NOMO-1 (cell line): ENCODE data around the gene RETREG2.
"Not testable (repeated sequence)": the region's sequence is repeated elsewhere in the genome, so short reads cannot be mapped to it uniquely, and the experiment has no call there.

Experiments used
- DNase-seq, 2 experiments: peaks; one replicate each; lab custom pipeline; 2025; ENCODE audit not compliant: unreplicated experiment in 2 of 2; lab: John Stamatoyannopoulos, UW

The RETREG2 gene

DNA sequence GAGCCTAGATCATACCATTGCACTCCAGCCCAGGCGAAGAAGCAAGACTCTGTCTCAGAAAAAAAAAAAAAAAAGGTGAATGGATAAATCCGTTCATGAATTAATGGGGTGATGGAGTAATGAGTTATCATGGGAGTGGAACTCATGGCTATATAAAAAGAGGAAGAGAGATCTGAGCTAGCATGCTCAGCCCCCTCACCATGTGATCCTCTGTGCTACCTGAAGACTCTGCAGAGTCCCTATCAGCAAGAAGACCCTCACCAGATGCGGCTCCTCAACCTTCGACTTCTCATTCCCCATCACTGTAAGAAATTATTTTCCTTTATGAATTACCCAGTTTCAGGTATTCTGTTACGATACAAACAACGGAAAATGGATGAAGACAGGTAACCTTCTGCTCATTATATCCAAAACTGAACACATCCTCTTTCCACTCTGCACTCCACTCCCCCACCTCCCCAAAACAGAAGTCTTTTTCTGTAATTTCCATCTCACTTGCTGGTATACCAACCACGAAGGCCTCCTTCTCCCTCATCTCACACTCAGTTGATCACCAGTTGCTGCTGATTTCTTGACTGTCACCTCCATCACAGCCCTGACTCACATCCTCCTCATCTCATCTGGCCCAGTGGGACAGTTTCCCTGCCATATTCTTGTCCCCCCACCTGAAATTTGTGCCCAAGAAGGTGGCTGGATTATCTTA lies 8.8 kb downstream of the RETREG2 start:
- no peak for DNase-seq

DNA sequence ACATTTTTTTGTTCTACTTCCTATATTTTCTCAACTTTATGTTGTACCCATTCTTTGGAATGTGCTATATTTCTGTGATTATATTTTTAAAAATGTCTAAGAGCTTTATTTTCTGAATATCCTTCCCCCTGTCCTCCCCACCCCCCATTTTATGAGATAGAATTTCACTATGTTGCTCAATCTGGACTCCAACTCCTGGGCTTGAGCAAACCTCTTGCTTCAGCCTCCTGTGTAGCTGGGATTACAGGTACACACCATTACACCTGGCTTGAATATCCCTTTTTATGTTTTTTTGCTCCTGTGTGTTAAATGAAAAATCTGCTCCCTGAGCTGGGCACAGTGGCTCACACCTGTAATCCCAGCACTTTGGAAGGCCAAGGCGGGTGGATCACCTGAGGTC lies 19.3 kb downstream of the RETREG2 start:
- no peak for DNase-seq

DNA sequence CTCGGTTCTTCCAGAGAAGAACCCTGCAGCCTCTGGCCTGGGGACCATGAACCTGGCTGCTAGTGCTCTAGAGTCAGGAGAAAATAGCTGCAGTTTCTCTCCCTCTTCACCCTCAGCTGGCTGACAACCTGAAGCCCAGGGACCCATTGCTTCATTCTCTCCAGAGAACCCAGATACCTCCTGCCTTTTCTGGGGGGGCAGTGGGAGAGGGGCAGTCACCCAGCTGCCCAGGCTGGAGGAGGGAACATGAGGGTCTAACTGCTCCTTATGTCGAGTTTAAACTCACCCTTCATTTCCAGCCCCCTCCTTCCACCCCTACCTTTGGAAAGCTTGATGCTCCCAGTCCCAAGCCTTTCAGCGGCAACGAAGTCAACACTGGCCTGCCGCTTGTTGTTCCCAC lies 20.9 kb downstream of the RETREG2 start:
- no peak for DNase-seq

DNA sequence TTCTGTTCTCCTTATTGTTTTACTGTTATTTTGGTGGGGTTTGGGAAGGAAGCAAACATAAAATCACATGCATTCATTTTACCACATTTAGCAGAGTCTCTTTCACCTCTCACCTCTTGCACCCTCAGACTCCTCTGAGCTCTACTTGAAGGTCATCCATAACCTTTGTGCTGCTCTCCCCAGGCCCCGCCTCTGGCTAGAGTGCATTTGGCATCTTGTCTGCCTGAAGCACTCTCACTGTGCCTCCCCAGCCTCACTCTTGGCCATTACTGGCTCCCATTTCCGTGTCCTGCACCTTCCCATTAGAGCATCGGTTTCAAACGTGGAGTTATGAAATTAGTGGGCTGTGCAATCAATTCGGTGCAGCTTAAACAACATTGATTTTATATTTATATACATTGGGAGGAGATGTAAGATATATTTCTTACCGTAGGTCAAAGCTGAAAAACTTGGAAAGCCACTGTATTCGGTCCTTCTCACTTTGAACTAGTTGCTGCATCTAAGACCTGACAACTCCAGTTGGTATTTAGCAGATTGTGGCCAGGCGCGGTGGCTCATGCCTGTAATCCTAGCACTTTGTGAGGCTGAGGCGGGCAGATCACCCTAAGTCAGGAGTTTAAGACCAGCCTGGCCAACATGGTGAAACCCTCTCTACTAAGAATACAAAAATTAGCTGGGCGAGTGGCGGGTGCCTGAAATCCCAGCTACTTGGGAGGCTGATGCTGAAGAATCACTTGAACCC lies 21.6 kb downstream of the RETREG2 start:
- DNase-seq = no peak

DNA sequence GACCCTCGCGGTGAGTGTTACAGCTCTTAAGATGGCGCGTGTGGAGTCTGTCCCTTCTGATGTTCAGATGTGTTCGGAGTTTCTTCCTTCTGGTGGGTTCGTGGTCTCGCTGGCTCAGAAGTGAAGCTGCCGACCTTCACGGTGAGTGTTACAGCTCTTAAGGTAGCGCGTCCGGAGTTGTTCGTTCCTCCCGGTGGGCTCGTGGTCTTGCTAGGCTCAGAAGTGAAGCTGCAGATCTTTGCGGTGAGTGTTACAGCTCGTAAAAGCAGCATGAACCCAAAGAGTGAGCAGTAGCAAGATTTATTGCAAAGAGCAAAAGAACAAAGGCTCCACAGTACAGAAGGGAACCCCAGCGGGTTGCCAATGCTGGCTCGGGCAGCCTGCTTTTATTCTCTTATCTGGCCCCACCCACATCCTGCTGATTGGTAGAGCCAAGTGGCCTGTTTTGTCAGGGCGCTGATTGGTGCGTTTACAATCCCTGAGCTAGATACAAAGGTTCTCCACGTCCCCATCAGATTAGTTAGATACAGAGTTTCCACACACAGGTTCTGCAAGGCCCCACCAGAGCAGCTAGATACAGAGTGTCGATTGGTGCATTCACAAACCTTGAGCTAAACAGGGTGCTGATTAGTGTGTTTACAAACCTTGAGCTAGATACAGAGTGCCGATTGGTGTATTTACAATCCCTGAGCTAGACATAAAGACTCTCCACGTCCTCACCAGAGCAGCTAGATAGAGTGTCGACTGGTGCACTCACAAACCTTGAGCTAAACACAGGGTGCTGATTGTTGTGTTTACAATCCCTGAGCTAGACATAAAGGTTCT lies 22.6 kb downstream of the RETREG2 start:
- DNase-seq = not testable (repeated sequence)

DNA sequence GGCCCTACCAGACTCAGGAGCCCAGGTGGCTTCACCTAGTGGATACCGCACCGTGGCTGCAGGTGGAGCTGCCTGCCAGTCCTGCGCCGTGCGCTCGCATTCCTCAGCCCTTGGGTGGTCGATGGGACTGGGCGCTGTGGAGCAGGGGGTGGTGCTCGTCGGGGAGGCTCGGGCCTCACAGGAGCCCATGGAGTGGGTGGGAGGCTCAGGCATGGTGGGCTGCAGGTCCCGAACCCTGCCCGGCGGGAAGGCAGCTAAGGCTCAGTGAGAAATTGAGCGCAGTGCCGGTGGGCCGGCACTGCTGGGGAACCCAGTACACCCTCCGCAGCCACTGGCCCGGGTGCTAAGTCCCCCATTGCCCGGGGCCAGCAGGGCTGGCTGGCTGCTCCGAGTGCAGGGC lies 23.3 kb downstream of the RETREG2 start:
- DNase-seq = not testable (repeated sequence)

DNA sequence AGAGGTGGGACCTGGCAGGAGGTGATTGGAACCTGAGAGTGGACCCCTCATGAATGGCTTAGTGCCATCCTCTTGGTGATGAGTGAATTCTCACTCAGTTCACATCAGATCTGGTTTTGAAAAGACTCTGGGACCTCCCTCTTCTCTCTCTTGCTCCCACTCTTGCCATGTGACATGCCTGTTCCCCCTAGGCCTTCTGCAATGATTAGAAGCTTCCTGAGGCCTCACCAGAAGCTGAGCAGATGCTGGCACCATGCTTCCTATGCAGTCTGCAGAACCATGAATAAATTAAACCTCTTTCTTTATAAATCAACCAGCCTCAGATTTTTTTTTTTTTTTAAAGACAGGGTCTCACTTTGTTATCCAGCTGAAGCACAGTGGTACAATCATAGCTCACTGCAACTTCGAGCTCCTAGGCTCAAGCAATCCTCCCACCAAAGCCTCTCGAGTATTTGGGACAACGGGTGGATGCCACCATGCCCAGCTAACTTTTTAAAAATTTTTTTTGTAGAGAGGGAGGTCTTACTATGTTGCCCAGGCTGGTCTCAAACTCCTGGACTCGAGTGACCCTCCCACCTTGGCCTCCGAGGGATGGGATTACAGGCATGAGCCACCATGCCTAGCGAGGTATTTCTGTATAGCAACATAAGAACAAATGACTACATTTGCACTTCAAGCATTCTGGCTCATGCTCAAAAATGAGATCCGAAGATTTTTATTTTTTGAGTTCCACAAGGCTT lies 26.5 kb downstream of the RETREG2 start:
- DNase-seq = no peak

DNA sequence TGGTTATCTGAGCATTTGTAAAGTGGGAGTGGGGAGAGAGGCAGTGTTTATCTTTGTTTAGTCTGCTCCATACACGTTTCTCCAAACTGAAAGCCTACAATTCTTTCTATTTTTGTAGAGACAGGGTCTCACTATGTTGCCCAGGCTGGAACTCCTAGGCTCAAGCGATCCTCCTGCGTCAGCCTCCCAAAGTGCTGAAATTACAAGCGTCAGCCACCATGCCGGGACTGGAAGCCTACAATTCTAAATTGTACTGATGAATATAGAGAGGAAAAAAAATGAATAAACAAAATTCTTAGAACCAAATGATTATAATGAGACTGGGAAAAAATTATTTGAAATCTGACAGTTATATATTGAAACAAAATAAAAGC lies 27.1 kb downstream of the RETREG2 start:
- DNase-seq = no peak

DNA sequence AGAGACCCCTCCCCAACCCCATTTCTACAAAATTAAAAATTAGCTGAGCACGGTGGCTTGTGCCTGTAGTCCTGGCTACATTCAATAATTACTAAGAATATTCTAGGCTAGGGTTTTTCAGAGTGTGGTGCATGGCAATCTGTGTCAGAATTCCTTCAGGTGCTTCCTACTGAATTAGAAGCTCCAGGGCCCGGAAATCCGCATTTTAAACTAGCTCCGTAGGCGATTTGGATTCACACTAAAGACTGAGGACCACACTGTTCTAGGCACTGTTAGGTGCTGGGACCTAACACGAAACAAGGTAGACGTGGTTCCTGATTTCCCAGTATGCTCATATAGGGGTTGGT lies 27.9 kb downstream of the RETREG2 start:
- no peak for DNase-seq

DNA sequence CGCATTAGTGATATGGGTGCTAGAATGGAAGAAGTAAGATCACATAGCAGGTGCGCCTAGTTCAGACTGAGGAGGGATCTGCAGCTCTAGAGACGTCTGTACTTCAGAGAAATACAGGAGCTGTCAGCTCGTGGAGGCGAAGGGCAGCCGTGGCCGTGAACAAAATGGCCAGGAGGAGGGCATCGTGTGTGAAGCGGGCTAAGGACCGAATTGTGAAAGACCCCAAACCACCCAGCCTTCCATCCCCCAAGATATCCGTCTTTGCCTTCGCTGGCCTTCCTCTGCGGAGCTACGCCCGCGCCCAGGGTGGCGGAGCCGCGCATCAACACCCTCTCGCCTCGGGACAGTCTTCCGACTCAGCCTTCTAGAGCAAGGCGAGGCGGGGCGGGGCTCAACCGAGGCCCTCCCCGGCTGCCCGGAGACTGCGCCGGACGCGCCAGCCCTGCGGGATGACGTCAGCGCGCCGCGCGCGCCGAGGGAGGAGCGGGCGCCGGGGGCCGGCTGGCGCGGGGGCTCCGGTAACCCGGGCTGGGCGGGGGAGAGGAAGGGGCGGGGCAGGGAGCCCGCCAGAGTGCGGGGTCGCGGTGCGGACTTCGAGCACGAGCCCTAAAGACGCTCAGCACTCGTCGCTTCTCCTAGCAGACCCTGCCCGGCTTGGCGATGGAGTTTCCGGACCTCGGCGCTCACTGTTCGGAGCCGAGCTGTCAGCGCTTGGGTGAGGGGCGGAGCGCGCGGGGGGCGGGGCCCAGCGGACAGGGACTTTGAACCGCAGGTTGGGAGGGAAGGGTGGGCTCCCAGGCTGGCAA lies 28.5 kb downstream of the RETREG2 start, which contains the start of gene ZFAND2B:
Gene ZFAND2B, plus strand, starts transcription at position 455 of the 806 bp plus-strand sequence. Its CDS starts 206 bp downstream, at position 661.
- DNase-seq = peak; percentile 91 to 92

DNA sequence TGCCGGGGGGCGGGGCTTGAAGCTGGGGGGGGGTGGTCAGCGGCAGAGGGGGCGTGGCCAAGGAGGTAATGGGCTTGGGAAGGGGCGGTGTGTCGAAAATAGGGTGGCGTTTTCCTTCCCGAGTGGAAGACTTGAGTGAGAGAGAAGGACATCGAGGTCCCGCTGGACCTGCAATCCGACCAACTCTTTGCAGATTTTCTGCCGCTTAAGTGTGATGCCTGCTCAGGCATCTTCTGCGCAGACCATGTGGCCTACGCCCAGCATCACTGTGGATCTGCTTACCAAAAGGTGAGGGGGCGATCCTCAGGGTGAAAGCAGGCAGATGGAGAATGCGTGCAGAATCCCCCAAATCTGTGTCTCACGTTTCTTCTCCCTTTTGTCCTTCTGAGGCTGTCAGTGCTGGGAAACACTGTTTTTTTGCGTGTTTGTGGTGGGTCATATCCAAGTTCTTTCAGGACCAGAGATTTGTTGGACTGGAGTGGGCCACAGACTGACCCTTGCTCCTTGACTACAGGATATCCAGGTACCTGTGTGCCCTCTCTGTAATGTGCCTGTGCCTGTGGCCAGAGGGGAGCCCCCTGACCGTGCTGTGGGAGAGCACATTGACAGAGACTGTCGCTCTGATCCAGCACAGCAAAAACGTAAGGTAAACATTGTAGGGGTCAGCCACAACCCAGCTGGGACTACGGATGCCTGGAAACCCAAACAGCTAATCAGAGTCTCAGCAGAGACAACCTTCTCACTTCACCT lies 29.2 kb downstream of the RETREG2 start:
- DNase-seq = peak in 1 of 2 experiments; percentile 29

DNA sequence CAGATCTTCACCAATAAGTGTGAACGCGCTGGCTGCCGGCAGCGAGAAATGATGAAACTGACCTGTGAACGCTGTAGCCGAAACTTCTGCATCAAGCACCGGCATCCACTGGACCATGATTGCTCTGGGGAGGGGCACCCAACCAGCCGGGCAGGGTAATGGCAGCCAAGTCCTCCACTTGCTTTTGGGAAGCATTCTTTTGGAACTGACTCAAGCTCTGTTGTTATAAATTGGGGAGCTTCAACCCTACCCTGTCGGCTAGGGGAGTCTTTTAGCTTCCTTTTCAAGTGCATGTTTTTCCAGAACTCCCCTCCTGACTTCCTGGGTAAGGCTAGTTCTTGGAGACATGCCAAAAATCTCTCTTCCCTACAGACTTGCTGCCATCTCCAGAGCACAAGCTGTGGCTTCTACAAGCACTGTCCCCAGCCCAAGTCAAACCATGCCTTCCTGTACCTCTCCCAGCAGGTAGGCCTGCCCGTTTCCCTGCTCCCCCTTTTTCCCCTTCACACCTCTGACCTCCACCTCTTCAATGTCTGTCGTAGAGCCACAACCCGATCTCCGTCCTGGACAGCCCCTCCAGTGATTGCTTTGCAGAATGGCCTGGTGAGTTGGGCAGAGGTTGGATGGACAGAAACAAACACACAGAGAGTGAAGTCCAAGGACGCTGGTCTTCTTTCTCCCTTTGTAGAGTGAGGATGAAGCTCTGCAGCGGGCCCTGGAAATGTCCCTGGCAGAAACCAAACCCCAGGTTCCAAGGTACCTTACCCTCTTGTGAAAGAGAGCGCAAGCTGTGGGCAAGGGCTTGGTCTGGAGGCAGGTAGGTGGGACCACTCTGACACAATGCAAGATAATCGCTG lies 30.0 kb downstream of the RETREG2 start:
- no peak for DNase-seq

DNA sequence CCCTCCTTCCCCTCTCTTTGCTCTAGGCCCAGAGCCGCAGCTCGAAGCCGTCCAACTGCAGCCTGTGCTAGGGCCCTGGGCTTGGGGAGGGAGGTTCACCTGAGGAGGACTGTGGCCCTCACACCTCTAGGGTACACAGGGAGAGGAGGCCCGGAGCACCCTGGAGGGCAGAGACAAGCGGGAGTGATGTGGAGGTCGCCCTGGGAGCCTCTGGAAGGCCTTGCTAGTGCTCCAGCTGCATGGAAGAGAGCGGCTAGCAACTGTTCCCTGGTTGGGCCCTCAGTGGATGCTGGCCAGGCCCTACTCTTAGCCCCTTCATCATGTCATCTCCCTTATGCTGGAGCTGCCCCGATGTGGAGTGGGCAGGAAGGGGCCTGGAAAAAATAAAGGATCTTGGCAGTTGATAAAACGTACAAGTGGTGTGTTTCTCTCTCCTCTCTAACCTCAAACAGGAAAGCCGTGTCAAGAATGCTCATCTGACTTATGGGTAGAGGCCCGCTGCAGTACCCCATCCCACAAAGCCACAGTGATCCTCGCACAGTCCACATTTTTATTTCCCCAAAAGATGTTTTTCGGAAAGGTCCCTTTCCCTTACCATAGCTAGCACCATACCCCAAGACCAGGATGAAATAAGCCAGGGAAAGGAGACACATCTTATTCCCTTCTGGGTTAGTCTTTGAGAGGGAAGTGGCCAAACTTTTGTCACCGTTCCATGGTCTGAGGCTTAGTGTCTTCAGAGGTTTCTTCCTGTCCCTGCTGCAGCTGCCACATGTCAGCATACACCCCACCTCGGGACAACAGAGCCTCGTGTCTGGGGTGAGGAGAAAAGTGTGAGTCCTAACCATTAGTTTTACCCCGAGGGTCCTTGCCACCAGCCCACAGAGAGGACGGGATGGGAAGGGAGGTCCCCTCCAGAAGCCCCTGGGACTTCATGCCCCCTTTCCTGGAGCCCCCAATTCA lies 31.4 kb downstream of the RETREG2 start:
- no peak for DNase-seq

DNA sequence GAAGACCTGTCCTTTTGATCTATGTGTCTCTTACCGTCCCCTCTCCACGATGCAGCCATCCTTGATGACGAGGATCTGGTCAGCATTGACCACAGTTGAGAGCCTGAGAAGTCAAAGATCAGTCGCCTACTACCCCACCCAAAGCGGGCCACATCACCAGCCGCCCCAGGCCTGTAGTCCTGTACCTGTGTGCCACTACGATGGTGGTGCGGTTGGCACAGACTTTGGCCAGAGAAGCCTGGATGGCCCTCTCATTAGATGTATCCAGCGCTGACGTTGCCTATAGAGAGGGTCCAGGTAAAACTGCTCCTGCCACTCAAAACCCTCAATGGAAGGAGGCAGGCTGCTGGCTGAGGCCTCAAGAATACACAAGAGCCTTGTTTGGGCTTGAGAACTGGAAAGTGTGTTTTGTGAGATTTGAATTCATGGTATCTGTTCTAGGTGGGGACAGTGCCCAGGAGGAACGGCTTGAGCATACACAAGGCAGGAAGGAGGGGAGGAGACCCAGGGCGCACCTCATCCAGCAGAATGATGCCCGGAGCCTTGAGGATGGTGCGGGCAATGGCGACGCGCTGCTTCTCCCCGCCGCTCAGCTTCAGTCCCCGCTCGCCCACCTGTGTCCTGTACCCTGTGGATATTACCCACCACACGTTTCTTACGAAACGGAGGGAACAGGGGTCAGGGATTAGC lies 32.3 kb downstream of the RETREG2 start:
- DNase-seq = no peak

DNA sequence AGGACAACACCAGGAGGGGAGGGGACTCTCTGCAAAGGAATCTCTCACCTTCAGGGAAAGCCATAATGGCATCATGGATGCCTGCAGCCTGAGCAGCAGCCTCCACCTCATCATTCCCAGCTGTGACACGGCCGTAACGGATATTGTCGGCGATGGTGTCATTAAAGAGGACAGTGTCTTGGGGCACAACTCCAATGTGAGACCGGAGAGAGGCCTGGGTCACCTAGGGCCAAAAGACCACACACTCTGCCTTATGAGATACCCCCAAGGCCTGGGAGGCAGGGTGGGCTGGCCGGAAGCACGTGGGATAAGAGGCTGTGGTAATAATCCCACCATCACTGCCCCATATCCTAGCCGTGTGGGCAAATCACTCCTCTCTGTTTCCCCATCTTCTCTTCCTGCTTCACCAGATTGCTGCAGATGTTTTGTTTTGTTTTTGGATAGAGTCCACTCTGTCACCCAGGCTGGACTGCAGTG lies 32.8 kb downstream of the RETREG2 start:
- no peak for DNase-seq

DNA sequence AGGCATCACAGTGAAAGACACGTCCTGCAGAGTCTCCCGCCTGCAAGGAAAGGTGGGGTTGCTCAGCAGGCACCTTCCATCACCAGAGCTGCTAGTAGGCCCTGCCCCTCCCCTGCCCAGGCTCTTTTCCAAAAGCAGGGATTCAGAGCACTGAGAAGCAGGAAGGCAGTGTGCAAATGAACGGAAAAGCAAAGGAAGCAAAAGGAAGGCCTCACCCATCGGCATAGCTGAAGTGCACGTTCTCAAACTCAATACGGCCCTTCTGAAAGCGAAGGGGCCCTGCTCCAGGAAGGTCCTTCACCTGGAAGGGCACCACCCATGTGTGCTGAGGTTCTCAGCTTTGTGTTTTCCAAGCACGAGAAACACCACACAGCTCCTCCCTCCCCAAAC lies 34.9 kb downstream of the RETREG2 start:
- no peak for DNase-seq
